ENCODE data around the gene WFS1. TPM values are rescaled to one million over a fixed set of nuclear protein-coding genes. Genes with fewer than 3 reads are reported as not detected.

The WFS1 gene
- total and polyA plus RNA-seq, 9 donors = 10.5 to 28.2 (median 23.7) TPM

GRCh38 chr4:6322761-6323566, 53.3 kb downstream of the WFS1 start:
- no peak overlapping the region for H3K4me3 ChIP-seq (ENCODE audit: low read length)
- WGBS (ENCODE audit: insufficient coverage) = 79% methylated on average over 25 of the region's 33 CpGs
- peaks cover 2% of the 10 kb centered on the region for H3K4me1 ChIP-seq (ENCODE audit: control insufficient read depth, insufficient read depth, low read length)
- no peaks in the 10 kb centered on the region for H3K36me3 ChIP-seq (ENCODE audit: control insufficient read depth, insufficient read depth, low read length)
- no peak for DNase-seq
- H3K27ac ChIP-seq (ENCODE audit: low read length) = no peak overlapping the region
- no peaks in the 10 kb centered on the region for H3K9me3 ChIP-seq (replicated peaks; ENCODE audit: control insufficient read depth, low read depth, low read length)
- H3K27me3 ChIP-seq (ENCODE audit: control insufficient read depth, insufficient read depth, low read length) = peaks cover 19% of the 10 kb centered on the region

GRCh38 chr4:6324461-6324998, 54.9 kb downstream of the WFS1 start:
- Histone ChIP-seq H3K27ac (ENCODE audit: low read length) (peak overlapping the region; percentile 47), H3K4me3 (ENCODE audit: low read length) (no peak overlapping the region), H3K4me1 (ENCODE audit: control insufficient read depth, insufficient read depth, low read length) (peaks cover 2% of the 10 kb centered on the region), H3K9me3 (replicated peaks; ENCODE audit: control insufficient read depth, low read depth, low read length) (no peaks in the 10 kb centered on the region), H3K36me3 (ENCODE audit: control insufficient read depth, insufficient read depth, low read length) (no peaks in the 10 kb centered on the region), H3K27me3 (ENCODE audit: control insufficient read depth, insufficient read depth, low read length) (peaks cover 24% of the 10 kb centered on the region)
- whole genome bisulfite sequencing (ENCODE audit: insufficient coverage) = 37% methylated on average over 8 of the region's 15 CpGs
- no peak for DNase-seq

GRCh38 chr4:6324999-6325787, 55.5 kb downstream of the WFS1 start:
- H3K9me3 ChIP-seq (replicated peaks; ENCODE audit: control insufficient read depth, low read depth, low read length) = no peaks in the 10 kb centered on the region
- H3K4me3 ChIP-seq (ENCODE audit: low read length) = no peak overlapping the region
- H3K36me3 ChIP-seq (ENCODE audit: control insufficient read depth, insufficient read depth, low read length) = no peaks in the 10 kb centered on the region
- 43% methylated on average over 13 of the region's 22 CpGs for WGBS (ENCODE audit: insufficient coverage)
- peak overlapping the region; percentile 62 for H3K27ac ChIP-seq (ENCODE audit: low read length)
- peaks cover 27% of the 10 kb centered on the region for H3K27me3 ChIP-seq (ENCODE audit: control insufficient read depth, insufficient read depth, low read length)
- peak; percentile 45 for DNase-seq
- peaks cover 2% of the 10 kb centered on the region for H3K4me1 ChIP-seq (ENCODE audit: control insufficient read depth, insufficient read depth, low read length)

GRCh38 chr4:6325788-6326290, 56.2 kb downstream of the WFS1 start:
- no peak for DNase-seq
- Histone ChIP-seq H3K36me3 (ENCODE audit: control insufficient read depth, insufficient read depth, low read length) (no peaks in the 10 kb centered on the region), H3K27me3 (ENCODE audit: control insufficient read depth, insufficient read depth, low read length) (peaks cover 27% of the 10 kb centered on the region), H3K27ac (ENCODE audit: low read length) (peak overlapping the region; percentile 62), H3K9me3 (replicated peaks; ENCODE audit: control insufficient read depth, low read depth, low read length) (no peaks in the 10 kb centered on the region), H3K4me3 (ENCODE audit: low read length) (no peak overlapping the region), H3K4me1 (ENCODE audit: control insufficient read depth, insufficient read depth, low read length) (peaks cover 2% of the 10 kb centered on the region)
- 59% methylated on average over 5 of the region's 14 CpGs for WGBS (ENCODE audit: insufficient coverage)

GRCh38 chr4:6326312-6327060, 56.8 kb downstream of the WFS1 start:
- Histone ChIP-seq H3K36me3 (ENCODE audit: control insufficient read depth, insufficient read depth, low read length) (no peaks in the 10 kb centered on the region), H3K9me3 (replicated peaks; ENCODE audit: control insufficient read depth, low read depth, low read length) (peaks cover 3% of the 10 kb centered on the region), H3K27ac (ENCODE audit: low read length) (no peak overlapping the region), H3K27me3 (ENCODE audit: control insufficient read depth, insufficient read depth, low read length) (peaks cover 27% of the 10 kb centered on the region), H3K4me3 (ENCODE audit: low read length) (no peak overlapping the region), H3K4me1 (ENCODE audit: control insufficient read depth, insufficient read depth, low read length) (peaks cover 2% of the 10 kb centered on the region)
- WGBS (ENCODE audit: insufficient coverage) = 90% methylated on average over 23 of the region's 28 CpGs
- DNase-seq = no peak

- 9% methylated on average over 21 of the region's 21 CpGs for WGBS (ENCODE audit: insufficient coverage)
- Histone ChIP-seq H3K4me3 (ENCODE audit: low read length) (no peak overlapping the region), H3K4me1 (ENCODE audit: control insufficient read depth, insufficient read depth, low read length) (peaks cover 2% of the 10 kb centered on the region), H3K27me3 (ENCODE audit: control insufficient read depth, insufficient read depth, low read length) (peaks cover 25% of the 10 kb centered on the region), H3K36me3 (ENCODE audit: control insufficient read depth, insufficient read depth, low read length) (no peaks in the 10 kb centered on the region), H3K9me3 (replicated peaks; ENCODE audit: control insufficient read depth, low read depth, low read length) (peaks cover 5% of the 10 kb centered on the region), H3K27ac (ENCODE audit: low read length) (no peak overlapping the region)
- DNase-seq = peak; percentile 75
Observed at GRCh38 chr4:6327220-6327917, 57.7 kb downstream of the WFS1 start.

- 75% methylated on average over 8 of the region's 8 CpGs for WGBS (ENCODE audit: insufficient coverage)
- H3K27ac ChIP-seq (ENCODE audit: low read length) = no peak overlapping the region
- no peak for DNase-seq
- H3K9me3 ChIP-seq (replicated peaks; ENCODE audit: control insufficient read depth, low read depth, low read length) = peaks cover 5% of the 10 kb centered on the region
- peaks cover 2% of the 10 kb centered on the region for H3K4me1 ChIP-seq (ENCODE audit: control insufficient read depth, insufficient read depth, low read length)
- H3K27me3 ChIP-seq (ENCODE audit: control insufficient read depth, insufficient read depth, low read length) = peaks cover 25% of the 10 kb centered on the region
- no peaks in the 10 kb centered on the region for H3K36me3 ChIP-seq (ENCODE audit: control insufficient read depth, insufficient read depth, low read length)
- H3K4me3 ChIP-seq (ENCODE audit: low read length) = no peak overlapping the region
Observed at GRCh38 chr4:6328526-6328925, 58.9 kb downstream of the WFS1 start.

GRCh38 chr4:6329478-6330383, 60.1 kb downstream of the WFS1 start:
- H3K4me1 ChIP-seq (ENCODE audit: control insufficient read depth, insufficient read depth, low read length) = peaks cover 2% of the 10 kb centered on the region
- H3K27ac ChIP-seq (ENCODE audit: low read length) = no peak overlapping the region
- 76% methylated on average over 25 of the region's 28 CpGs for WGBS (ENCODE audit: insufficient coverage)
- H3K4me3 ChIP-seq (ENCODE audit: low read length) = no peak overlapping the region
- DNase-seq = no peak
- peaks cover 5% of the 10 kb centered on the region for H3K9me3 ChIP-seq (replicated peaks; ENCODE audit: control insufficient read depth, low read depth, low read length)
- peaks cover 21% of the 10 kb centered on the region for H3K27me3 ChIP-seq (ENCODE audit: control insufficient read depth, insufficient read depth, low read length)
- H3K36me3 ChIP-seq (ENCODE audit: control insufficient read depth, insufficient read depth, low read length) = no peaks in the 10 kb centered on the region

GRCh38 chr4:6330384-6330767, 60.7 kb downstream of the WFS1 start:
- Histone ChIP-seq H3K27me3 (ENCODE audit: control insufficient read depth, insufficient read depth, low read length) (peaks cover 22% of the 10 kb centered on the region), H3K36me3 (ENCODE audit: control insufficient read depth, insufficient read depth, low read length) (no peaks in the 10 kb centered on the region), H3K4me1 (ENCODE audit: control insufficient read depth, insufficient read depth, low read length) (no peaks in the 10 kb centered on the region), H3K9me3 (replicated peaks; ENCODE audit: control insufficient read depth, low read depth, low read length) (peaks cover 5% of the 10 kb centered on the region), H3K27ac (ENCODE audit: low read length) (no peak overlapping the region), H3K4me3 (ENCODE audit: low read length) (no peak overlapping the region)
- 72% methylated on average over 4 of the region's 7 CpGs for WGBS (ENCODE audit: insufficient coverage)
- DNase-seq = no peak

Data from muscle of leg (tissue), 11 donors.